HepG2 (cell line): Measurements from ENCODE around the gene COLEC12.

Experiments used
- ATF1 ChIP-seq: IDR thresholded peaks from 2 replicates; pipeline ENCODE4 v1.6.1; 2016; ENCODE audit warnings: mild to moderate bottlenecking, control low read depth
- SMAD1 ChIP-seq: sonication (generic); formaldehyde crosslinking; IDR thresholded peaks from 2 replicates; pipeline ENCODE4 v1.4.0; 2020; ENCODE audit warnings: missing genetic modification reagents, low read depth, mild to moderate bottlenecking, borderline replicate concordance
- ZNF24 ChIP-seq: fragments of 450-650 bp; IDR thresholded peaks from 2 replicates; pipeline ENCODE4 v1.6.1; 2017; ENCODE audit warnings: antibody characterized with exemption, mild to moderate bottlenecking
- TF ChIP-seq, protein P1 (sequence below): sonication (generic); formaldehyde crosslinking; conservative IDR thresholded peaks from 2 replicates; pipeline ENCODE4 v1.4.0; 2020; ENCODE audit warnings: missing genetic modification reagents

DNA sequence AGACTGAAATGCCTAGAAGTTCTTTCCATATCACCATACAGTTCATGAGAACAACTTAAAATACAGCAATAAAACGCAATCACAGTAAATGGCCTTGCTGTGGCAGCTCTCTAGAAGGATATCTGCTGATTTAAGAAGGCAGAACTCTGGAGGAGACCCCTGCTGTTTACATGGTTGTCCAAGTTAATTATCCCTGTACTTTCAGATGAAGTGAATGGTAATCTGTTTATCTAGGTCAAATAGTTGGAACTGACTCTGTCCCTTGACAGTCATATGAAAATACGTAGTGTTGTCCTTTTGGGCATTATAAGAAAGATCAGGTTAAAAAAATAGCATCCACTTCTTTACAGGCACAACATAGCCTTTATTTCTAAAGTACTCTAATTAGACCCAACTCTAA lies 115.6 kb downstream of the COLEC12 start:
- TF ChIP-seq ZNF24: no peak
- TF ChIP-seq, protein P1, sequence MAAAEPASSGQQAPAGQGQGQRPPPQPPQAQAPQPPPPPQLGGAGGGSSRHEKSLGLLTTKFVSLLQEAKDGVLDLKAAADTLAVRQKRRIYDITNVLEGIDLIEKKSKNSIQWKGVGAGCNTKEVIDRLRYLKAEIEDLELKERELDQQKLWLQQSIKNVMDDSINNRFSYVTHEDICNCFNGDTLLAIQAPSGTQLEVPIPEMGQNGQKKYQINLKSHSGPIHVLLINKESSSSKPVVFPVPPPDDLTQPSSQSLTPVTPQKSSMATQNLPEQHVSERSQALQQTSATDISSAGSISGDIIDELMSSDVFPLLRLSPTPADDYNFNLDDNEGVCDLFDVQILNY: no peak
- TF ChIP-seq SMAD1 (CRISPR knock-in tag): no peak
- TF ChIP-seq ATF1 (CRISPR knock-in tag): no peak
